SK-N-SH treated with all-trans-retinoic acid at 6 μM for 48 hours (cell line): Measurements from ENCODE around the gene C6orf89.

Experiments
- ATAC-seq: fragments of 200-7000 bp; cut with Tn5 transposase; 3 replicates; pipeline ENCODE4 v1.9.1; 2020; ENCODE audit warnings: mild to moderate bottlenecking, moderate library complexity
- ARNTL ChIP-seq: fragments of 450-650 bp; formaldehyde crosslinking; IDR thresholded peaks from 2 replicates; pipeline ENCODE4 v1.5.0; 2020; ENCODE audit warnings: low read depth, mild to moderate bottlenecking, moderate library complexity, borderline replicate concordance
- GLIS3 ChIP-seq: fragments of 250-450 bp; sonication (Bioruptor Pico); IDR thresholded peaks from 2 replicates; pipeline ENCODE4 v1.5.0; 2020; ENCODE audit warnings: mild to moderate bottlenecking, moderate library complexity
- ISL1 ChIP-seq: fragments of 250-450 bp; sonication (Bioruptor Pico); IDR thresholded peaks from 2 replicates; pipeline ENCODE4 v2.1.2; 2022; ENCODE audit warnings: mild to moderate bottlenecking, moderate library complexity
- OSR1 ChIP-seq: fragments of 250-450 bp; sonication (Bioruptor Pico); IDR thresholded peaks from 2 replicates; pipeline ENCODE4 v1.8.0; 2022; ENCODE audit warnings: moderate library complexity, mild to moderate bottlenecking, inconsistent platforms
- PATZ1 ChIP-seq: fragments of 250-450 bp; sonication (Bioruptor Pico); IDR thresholded peaks from 2 replicates; pipeline ENCODE4 v1.8.0; 2020; ENCODE audit warnings: mild to moderate bottlenecking, moderate library complexity, borderline replicate concordance
- POU6F1 ChIP-seq: fragments of 250-450 bp; sonication (Bioruptor Pico); IDR thresholded peaks from 2 replicates; pipeline ENCODE4 v1.8.0; 2021; ENCODE audit warnings: low read depth, mild to moderate bottlenecking, moderate library complexity, borderline replicate concordance
- RARB ChIP-seq: fragments of 250-450 bp; sonication (Bioruptor Pico); IDR thresholded peaks from 2 replicates; pipeline ENCODE4 v1.8.0; 2021; ENCODE audit warnings: mild to moderate bottlenecking, moderate library complexity
- SNAI2 ChIP-seq: fragments of 250-450 bp; sonication (Bioruptor Pico); IDR thresholded peaks from 2 replicates; pipeline ENCODE4 v1.5.0; 2020; ENCODE audit warnings: mild to moderate bottlenecking, moderate library complexity
- TOX ChIP-seq: fragments of 250-450 bp; sonication (Bioruptor Pico); IDR thresholded peaks from 2 replicates; pipeline ENCODE4 v1.8.0; 2021; ENCODE audit warnings: mild to moderate bottlenecking, moderate library complexity, borderline replicate concordance
- ZC3H10 ChIP-seq: fragments of 250-450 bp; sonication (Bioruptor Pico); IDR thresholded peaks from 2 replicates; pipeline ENCODE4 v1.5.1; 2021; ENCODE audit warnings: mild to moderate bottlenecking, moderate library complexity
- ZFP3 ChIP-seq: fragments of 250-450 bp; sonication (Bioruptor Pico); IDR thresholded peaks from 2 replicates; pipeline ENCODE4 v1.5.0; 2020; ENCODE audit warnings: mild to moderate bottlenecking, moderate library complexity
- ZFP30 ChIP-seq: fragments of 450-650 bp; formaldehyde crosslinking; IDR thresholded peaks from 2 replicates; pipeline ENCODE4 v1.5.0; 2022; ENCODE audit warnings: mild to moderate bottlenecking, moderate library complexity
- ZNF565 ChIP-seq: fragments of 450-650 bp; formaldehyde crosslinking; conservative IDR thresholded peaks from 2 replicates; pipeline ENCODE4 v1.5.0; 2020; ENCODE audit warnings: low read depth, mild to moderate bottlenecking, moderate library complexity
- ZNF70 ChIP-seq: fragments of 450-650 bp; formaldehyde crosslinking; IDR thresholded peaks from 2 replicates; pipeline ENCODE4 v1.5.0; 2020; ENCODE audit warnings: mild to moderate bottlenecking, moderate library complexity
- TF ChIP-seq, protein P1 (sequence below): fragments of 250-450 bp; sonication (Bioruptor Pico); IDR thresholded peaks from 2 replicates; pipeline ENCODE4 v1.5.1; 2021; ENCODE audit warnings: mild to moderate bottlenecking, moderate library complexity
- TF ChIP-seq, protein P2 (sequence below): fragments of 250-450 bp; sonication (Bioruptor Pico); IDR thresholded peaks from 2 replicates; pipeline ENCODE4 v1.5.0; 2020; ENCODE audit warnings: mild to moderate bottlenecking, moderate library complexity

The C6orf89 gene

GRCh38 chr6:36847991-36848390, 37.8 kb upstream of the C6orf89 start:
- no peak for TF ChIP-seq ZNF70 (CRISPR knock-in tag)
- TF ChIP-seq ARNTL (CRISPR knock-in tag): no peak
- TF ChIP-seq OSR1 (CRISPR knock-in tag): no peak
- no peak for TF ChIP-seq GLIS3
- TF ChIP-seq PATZ1 (CRISPR knock-in tag): no peak
- no peak for TF ChIP-seq ZFP30 (CRISPR knock-in tag)
- TF ChIP-seq, all 23 proteins: peak for 0
- no peak for ATAC-seq

DNA sequence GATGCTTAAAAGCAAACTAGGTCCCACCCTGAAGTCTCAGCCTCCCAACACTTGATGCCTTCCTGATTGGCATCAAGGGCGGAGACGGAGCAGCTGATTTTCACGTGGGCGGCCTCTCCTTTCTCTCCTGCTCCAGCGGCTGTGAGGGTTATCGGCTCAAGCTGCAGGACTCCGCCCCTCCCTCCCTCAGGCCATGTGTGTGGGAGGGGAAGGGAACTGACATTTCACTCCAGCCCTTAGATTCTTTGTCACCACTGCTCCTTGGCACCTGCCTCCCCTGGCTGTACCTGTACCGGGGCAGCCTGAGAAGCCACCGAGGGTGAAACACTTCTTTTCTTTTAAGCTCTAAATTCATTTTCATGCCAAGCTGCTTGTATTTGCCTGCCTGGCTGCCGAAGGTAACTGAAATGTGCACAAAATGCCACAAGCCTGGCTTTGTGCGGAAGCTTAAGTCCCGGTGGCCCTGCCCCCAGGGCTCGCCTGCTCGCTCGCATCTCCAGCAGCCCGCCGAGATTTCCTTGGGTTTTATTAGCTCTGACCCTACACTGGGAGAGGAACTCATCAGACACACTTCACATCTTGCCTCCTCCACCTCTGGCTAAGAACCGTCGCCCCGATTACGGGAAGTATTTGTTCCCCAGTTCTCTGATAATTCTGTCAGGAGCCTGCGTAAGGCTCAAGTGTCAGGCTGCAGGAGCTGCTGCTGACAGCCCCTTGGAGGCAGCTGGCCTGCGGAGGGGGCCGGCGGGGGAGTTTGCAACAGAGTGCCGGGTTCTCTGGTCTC, 36.9 kb upstream of the C6orf89 start:
- TF ChIP-seq SNAI2 (no peak), ZNF70 (CRISPR knock-in tag) (no peak), ZC3H10 (CRISPR knock-in tag) (no peak), TOX (CRISPR knock-in tag) (no peak), ZNF565 (CRISPR knock-in tag) (no peak), POU6F1 (CRISPR knock-in tag) (no peak), ZFP3 (no peak), PATZ1 (CRISPR knock-in tag) (no peak), RARB (no peak), ISL1 (no peak)
- TF ChIP-seq, protein P1, sequence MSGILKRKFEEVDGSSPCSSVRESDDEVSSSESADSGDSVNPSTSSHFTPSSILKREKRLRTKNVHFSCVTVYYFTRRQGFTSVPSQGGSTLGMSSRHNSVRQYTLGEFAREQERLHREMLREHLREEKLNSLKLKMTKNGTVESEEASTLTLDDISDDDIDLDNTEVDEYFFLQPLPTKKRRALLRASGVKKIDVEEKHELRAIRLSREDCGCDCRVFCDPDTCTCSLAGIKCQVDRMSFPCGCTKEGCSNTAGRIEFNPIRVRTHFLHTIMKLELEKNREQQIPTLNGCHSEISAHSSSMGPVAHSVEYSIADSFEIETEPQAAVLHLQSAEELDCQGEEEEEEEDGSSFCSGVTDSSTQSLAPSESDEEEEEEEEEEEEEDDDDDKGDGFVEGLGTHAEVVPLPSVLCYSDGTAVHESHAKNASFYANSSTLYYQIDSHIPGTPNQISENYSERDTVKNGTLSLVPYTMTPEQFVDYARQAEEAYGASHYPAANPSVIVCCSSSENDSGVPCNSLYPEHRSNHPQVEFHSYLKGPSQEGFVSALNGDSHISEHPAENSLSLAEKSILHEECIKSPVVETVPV (CRISPR knock-in tag): no peak
- TF ChIP-seq, protein P2, sequence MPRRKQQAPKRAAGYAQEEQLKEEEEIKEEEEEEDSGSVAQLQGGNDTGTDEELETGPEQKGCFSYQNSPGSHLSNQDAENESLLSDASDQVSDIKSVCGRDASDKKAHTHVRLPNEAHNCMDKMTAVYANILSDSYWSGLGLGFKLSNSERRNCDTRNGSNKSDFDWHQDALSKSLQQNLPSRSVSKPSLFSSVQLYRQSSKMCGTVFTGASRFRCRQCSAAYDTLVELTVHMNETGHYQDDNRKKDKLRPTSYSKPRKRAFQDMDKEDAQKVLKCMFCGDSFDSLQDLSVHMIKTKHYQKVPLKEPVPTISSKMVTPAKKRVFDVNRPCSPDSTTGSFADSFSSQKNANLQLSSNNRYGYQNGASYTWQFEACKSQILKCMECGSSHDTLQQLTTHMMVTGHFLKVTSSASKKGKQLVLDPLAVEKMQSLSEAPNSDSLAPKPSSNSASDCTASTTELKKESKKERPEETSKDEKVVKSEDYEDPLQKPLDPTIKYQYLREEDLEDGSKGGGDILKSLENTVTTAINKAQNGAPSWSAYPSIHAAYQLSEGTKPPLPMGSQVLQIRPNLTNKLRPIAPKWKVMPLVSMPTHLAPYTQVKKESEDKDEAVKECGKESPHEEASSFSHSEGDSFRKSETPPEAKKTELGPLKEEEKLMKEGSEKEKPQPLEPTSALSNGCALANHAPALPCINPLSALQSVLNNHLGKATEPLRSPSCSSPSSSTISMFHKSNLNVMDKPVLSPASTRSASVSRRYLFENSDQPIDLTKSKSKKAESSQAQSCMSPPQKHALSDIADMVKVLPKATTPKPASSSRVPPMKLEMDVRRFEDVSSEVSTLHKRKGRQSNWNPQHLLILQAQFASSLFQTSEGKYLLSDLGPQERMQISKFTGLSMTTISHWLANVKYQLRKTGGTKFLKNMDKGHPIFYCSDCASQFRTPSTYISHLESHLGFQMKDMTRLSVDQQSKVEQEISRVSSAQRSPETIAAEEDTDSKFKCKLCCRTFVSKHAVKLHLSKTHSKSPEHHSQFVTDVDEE (CRISPR knock-in tag): no peak
- no peak for ATAC-seq

- ATAC-seq: no peak
- no peak for TF ChIP-seq PATZ1 (CRISPR knock-in tag)
Measured at GRCh38 chr6:36850021-36850420, 35.7 kb upstream of the C6orf89 start.
